C1 segment of cervical spinal cord (tissue), 14 donors: ENCODE data around the gene GIGYF1.
"Not testable (repeated sequence)": the region's sequence is repeated elsewhere in the genome, so short reads cannot be mapped to it uniquely, and the experiment has no call there.

Experiments used
- DNase-seq, 14 donors: peaks; one replicate each; lab custom pipeline; 2025; lab: John Stamatoyannopoulos, UW

Gene GIGYF1

DNA sequence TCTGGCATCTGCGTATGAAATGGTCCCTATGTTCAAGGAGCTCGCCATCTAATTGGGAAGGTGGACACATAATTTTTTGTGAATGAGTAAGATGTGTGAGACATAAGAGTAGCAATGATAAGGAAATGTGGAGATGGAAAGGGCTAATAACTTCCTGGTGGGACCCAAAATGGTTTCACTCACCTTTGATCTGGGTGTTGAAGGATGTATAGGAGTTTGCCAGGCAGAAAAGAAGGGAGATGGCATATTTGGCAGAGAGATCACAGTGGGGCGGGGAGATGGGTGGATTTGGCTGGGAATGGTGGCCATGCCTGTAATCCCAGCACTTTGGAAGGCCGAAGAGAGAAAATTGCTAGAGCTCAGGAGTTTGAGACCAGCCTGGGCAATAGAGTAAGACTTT lies 16.4 kb upstream of the GIGYF1 start:
- no peak for DNase-seq

DNA sequence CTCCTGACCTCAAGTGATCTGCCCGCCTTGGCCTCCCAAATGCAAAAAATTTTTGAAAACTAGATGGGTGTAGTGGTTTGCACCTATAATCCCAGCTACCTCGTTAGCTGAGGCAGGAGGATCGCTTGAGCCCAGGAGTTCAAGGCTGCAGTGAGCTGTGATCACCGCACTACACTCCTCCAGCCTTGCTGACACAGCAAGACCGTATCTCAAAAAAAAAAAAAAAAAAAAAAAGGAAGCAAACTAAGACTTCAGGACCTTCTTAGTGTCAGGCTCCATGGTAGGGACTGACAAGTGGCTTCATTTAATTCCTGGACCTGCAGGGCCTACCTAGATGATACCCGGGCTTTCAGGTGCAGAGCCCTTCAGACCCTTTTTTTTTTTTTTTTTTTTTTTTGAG lies 14.3 kb upstream of the GIGYF1 start:
- DNase-seq = no peak

DNA sequence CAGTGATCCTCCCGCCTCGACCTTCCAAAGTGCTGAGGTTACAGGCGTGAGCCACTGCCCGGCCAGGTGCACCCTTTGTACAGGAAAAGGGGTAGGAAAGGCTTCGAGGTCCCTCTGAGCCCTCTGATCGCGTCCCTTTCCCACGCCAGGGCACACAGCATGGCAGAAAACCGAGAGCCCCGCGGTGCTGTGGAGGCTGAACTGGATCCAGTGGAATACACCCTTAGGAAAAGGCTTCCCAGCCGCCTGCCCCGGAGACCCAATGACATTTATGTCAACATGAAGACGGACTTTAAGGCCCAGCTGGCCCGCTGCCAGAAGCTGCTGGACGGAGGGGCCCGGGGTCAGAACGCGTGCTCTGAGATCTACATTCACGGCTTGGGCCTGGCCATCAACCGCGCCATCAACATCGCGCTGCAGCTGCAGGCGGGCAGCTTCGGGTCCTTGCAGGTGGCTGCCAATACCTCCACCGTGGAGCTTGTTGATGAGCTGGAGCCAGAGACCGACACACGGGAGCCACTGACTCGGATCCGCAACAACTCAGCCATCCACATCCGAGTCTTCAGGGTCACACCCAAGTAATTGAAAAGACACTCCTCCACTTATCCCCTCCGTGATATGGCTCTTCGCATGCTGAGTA lies 12.7 kb upstream of the GIGYF1 start:
- DNase-seq = no peak

DNA sequence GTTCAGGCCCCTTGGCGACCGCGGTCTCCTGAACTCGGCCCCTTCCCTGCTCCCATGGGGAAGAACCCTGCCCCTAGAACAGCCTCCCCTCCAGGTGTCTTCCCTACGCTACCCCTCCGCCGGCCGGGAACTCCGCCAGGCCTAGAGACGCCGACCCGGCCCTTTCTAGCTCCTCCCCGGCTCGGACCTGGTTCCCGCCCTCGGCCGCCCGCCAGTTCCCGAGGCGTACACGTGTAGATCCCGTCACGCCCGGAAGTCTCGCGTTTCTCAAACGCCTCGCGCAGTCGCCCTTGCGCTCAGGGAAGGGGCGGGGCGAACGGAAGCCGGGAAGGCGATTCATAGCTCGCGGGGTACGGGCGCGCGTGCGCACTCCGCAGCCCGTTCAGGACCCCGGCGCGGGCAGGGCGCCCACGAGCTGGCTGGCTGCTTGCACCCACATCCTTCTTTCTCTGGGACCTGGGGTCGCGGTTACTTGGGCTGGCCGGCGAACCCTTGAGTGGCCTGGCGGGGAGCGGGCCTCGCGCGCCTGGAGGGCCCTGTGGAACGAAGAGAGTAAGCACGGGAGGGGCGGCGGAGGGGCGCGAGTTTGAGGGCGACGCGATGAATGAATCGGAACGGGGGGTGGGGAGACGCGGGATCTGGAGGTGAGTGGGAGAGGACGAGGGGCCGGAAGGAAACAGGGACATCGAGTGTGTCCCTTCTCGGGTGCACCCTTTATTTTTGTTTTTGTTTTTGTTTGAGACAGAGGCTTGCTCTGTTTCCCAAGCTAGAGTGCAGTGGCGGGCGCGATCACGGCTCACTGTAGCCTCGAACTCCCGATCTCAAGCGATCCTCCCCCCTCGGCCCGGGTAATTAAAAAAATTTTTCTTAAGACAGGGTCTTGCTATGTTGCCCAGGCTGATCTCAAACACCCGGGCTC lies 12.0 kb upstream of the GIGYF1 start, which contains the start of gene POP7:
Gene POP7 (plus strand): TSS at position 369 of the 919 bp plus-strand sequence. CDS start 710 bp downstream, outside the sequence.
- DNase-seq = peak; percentile 56 to 98 (median 93)

DNA sequence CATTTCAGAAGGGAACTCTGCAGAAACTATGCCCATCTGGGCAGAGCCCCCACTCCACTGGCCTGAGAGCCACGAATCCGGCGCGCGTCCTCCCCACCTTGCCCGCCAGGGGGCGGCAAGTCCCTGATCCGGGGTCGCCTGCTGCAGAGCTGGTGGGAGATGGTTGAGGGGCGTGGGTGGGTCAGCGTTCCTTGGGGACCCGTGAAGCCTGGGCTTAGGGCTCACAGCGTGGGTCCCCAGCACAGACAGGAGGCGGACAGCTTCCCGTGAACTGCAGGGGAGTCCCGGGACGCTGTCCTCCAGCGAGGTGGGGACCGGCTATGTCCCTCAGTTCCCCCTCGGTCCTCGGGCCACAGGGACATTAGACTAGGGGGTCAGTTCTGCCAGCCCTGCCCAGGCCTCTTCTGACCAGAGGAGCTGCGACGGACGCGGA lies 11.3 kb upstream of the GIGYF1 start:
- DNase-seq = peak in 13 of 14 donors; percentile 32 to 85 (median 68)

DNA sequence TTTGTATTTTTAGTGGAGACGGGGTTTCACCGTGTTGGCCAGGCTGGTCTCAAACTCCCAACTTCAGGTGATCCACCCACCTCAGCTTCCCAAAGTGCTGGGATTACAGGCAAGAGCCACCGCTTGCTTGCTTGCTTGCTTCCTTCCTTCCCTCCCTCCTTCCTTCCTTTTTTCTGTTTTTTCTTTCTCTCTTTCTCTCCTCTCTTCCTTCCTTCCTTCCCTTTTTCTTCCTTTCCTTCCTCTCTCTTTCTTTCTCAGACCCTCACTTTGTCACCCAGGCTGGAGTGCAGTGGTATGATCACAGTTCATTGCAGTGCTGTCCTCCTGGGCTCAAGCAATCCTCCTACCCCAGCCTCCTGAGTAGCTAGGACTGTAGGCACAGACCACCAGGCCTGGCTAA lies 7.0 kb upstream of the GIGYF1 start:
- not testable (repeated sequence) for DNase-seq

DNA sequence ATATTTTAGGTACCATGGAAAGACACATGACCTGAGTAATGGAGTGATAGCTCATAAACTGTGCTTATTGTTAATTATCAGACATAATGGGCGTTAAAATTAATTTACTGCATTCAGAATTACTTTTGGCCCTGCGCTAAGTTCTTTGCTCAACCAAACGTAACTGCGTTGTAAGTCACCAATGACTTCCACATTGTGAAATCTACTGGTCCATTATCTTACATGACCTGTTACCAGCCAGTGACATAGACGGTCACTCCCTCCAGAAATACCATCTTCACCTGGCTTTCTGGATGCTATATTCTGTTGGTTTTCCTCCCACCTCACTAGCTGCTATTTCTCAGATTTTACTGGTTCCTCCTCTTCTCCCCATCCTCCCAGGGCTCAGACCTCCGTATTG lies 5.0 kb upstream of the GIGYF1 start:
- no peak for DNase-seq

DNA sequence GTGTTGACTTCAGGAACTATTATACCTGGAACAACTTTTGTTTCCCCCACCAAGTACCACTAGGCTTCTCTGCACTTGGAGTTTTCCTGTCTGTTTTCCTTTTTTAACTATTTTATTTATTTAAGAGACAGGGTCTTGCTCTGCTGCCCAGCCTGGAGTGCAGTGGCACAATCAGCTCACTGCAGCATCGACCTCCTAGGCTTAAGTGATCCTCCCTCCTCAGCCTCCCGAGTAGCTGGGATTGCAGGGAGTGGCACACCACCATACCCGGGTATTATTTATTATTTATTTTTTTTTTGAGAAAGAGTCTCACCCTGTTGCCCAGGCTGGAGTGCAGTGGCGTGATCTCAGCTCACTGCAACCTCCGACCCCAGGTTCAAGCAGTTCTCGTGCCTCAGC lies 2.1 kb upstream of the GIGYF1 start:
- DNase-seq = no peak

DNA sequence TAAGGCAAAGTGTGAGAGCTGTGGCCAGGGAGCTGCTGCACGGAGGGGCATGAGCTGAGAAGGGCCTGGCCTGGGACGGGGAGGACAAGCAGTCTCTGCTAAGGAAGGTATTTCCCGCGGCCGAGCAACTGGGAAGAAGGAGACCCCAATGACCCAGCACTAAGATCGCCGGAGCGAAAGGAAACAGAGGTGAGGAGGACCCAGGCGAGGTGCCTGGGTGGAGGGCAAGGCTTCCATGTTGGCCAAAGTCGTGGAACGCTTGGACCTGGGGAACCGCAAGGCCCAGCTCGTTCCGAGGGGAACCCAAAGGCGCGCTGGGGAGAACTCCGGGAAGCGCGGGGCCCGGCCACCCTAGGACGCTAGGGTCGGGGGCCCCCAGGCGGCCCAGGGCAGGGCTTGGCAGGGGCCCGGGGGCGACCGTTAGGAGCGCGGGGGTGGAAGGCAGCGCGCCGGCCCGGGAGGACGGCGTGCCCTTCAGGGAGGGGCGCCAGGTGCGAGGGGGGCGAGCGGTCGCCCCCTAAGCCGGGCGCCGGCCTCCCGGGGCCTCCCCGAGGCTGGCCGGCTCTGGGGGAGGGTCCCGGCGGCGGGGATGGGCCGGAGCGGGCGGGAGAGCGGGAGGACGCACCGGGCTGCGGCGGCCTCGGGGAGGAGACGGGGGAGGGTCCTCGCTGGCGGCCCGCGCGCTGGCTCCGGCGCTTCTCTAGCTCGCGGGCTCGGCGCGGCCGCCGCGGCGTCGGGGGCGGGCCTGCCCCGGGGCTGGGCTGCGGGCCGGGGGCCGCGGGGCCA lies 545 bp downstream of the GIGYF1 start:
- DNase-seq = no peak

DNA sequence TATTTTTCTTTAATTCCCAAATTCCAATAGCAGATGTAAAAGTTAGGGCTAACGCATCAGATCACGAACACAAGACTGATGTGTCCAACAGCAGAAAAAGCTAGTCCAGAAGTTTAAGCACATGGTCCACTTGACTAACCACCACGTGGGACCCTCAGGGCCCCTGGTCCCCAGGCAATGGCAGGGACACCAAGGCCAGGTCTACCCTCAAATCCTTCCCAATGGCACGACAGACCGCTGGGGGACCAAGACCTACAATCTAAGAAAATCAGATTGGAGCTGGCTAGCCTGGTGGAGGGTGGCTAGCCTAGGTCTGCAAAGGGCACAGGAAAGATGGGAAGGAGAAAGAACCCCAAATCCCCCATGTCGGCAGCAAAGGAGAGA lies 1.5 kb downstream of the GIGYF1 start:
- no peak for DNase-seq

DNA sequence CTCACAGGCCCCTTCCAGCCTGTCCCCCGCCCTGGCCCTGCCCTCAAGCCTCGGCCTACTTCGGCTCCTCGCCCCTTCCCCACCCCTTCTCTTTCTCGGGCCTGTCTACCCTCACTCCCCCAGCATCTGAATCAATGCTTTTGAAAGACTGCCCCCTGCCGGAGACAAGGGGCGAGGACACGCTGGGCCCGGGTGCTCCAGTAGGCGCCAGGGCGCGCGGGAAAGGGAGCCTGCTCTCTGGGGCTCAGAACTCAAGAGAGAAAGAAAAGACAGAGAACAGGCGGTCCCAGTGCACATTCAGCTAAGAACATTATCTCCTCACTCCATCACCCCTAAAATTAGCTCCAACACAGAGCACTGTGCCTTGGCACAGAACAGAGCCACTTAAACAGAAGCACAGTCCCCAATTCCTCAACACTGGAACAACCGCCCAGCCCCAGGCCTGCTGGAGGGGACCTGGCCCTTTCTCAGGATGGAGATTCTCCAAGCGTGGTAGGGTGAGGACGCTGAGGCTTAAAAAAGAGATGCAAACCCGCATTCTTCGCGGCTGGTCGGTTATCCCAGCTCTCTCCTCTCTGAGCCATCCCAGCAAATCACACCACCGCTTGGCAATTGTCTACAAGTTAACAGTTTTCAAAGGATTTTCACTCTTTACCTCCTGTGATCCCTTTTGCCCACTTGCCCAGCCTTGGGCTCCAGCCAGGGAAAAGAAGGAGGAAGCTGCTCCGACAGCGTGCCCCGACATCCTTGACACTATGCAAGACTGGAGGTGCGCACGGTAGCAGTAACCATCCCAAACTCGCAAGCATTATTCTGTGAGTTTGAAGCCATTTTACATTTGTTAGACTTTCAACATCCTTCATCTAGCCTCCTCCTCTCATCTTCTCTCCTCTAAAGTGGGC lies 2.1 kb downstream of the GIGYF1 start:
- peak in 13 of 14 donors; percentile 18 to 78 (median 68) for DNase-seq

DNA sequence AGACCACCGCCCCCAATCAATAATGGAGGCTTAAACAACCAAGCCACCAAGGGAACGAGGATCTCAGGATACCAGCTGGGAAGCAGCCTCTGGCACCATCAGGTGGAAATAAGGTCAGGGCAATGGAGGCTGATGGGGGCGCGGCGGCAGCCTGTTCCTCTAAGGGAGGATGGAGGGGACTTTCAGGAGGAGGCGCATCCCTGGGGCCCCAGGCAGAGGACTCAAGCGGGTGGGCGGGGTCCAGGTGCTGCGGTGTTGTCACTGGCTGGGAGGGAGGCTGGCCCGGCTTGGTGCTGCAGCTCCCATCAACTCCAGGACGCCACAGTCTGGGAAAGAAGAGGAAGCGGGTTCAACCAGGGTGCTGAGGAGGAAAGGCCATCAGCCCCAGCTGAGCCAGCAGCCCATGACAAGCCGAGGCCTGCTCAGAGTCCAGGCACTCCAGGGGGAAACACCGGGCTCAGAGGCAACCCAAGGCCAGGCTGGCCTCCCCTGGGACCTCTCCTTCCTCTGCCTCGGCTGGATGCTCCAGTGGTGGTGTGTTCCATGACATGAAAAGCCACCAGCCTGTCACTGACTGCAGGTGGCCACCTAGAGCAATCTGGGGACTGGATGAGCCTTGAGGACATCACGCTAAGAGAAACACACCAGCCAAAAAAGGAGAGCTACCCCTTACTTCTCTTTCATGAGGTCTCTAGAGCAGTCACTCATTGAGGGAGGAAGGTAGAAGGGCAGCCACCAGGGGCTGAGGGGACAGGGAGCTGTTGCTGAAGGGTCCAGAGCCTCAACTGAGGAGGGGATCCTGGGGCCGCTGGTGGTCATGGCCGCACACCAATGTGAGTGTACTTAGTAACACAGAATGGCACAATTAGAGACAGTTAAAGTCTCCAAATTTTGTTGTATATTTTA lies 4.6 kb downstream of the GIGYF1 start:
- DNase-seq = no peak

DNA sequence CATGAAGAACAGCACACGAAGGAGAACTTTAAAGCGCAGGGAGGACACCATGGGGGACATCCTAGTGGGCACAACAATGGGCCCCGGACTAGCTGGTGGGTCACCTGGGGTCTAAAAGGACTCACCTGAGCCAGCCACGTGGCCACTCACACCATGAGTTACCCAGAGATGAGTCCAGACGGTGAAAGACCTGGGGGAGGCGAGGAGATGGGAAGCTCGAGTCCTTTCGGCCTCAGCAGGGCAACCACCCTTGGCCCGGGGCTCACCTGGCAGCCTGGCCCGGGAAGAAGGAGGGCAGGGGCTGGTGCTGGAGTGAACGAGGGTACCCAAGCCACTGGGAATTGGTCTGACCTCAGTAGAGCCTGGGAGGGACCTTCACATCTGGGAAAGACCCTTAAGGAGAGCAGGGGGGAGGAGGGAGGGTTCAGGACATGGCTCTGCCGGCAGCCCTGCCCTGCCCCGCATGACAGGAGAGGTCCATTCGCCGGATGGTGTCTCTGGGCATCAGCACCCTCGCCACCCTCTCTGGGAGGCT lies 5.7 kb downstream of the GIGYF1 start:
- DNase-seq = no peak

DNA sequence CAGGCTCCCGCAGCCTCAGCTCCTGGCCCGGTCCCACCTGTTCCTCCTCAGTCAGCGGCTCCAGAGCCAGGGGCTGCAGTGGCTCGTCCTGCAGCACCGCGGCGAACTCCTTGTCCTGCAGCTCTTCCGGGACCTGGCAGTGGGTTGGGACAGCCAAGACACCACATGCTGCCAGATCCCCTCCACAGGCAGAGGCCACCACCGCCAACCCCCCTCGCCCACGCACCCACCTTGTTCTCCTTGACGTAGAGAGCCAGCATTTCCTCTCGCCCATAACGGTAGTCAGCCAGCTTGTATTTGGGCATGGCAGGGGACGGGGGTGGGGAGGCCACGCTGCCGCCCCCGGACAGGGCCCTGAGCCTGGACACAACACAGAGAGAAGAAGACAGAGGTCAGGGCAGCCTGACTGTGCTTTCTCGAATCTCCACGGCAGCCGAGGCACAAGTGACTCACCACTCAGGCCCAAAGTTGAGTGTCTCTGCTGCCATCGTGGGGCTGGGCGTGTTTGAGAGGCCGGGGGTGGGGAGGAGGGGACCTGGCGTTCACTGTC lies 6.2 kb downstream of the GIGYF1 start:
- no peak for DNase-seq

DNA sequence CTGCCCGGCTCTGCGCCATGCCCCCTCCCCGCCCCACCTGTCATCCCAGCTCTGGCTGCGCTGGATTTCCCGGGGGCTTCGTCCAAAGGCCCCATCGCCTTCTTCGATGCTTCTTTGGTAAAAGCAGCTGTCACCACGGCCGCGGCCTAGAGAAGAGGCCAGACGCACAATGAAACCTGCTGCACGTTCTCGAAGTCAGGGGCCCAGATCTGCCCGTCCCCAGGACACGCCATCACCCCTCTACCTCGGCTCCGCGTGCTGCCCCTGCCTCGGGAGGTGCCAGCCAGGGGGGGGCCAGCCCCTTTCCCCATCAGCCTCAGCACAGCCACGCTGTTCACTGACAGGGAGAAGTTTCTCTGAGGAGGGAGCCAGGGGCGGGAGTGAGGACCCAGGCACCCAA lies 6.8 kb downstream of the GIGYF1 start:
- DNase-seq = no peak

DNA sequence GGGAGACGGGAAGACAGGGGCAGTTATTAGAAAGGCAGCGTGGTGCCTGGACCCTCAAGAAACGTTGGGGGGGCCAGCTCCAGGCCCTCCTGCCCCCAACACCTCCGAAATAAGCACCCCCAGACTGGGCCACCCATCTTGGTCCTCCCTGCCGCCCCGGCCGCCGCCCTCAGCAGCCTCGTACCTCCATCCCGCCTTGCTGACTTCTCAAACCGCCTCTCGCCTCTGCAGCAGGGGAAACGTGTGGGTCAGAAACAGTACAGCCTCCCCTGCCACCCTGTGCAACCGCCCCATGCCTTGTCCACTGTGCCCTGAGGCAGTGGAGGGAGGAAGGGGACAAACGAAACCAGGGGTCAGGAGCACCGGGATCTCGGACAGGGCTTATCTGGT lies 7.2 kb downstream of the GIGYF1 start:
- DNase-seq = no peak

DNA sequence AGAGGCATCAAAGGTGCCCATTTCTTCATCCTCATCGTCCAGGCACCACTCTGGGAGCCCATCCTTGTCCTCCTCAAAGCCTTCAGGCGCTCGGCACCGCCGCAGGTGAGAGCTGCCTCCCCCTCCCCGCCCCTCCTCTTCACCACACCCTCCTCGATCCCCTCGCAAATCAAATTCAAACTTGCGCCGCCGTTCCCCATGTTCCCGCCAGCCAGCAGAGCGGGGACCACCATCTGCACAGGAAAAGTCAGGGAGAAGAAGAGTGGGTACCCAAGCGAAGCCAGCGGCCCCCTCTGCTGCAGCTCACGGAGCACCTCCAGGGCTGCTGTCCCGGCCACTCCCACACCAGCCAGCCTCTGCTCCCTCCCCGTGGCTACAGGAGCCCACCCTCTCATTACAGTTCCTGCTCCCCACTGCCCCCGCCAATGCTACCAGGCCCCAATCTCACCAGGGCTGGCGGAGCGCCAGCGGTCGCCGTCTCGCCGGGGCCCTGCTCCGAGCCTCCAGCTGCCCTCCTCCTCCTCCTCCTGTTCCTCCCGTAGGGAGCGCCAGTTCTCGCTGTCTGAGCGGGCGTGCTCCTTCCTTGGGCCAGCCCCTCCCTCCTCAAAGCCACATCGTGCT lies 7.7 kb downstream of the GIGYF1 start:
- DNase-seq = no peak

DNA sequence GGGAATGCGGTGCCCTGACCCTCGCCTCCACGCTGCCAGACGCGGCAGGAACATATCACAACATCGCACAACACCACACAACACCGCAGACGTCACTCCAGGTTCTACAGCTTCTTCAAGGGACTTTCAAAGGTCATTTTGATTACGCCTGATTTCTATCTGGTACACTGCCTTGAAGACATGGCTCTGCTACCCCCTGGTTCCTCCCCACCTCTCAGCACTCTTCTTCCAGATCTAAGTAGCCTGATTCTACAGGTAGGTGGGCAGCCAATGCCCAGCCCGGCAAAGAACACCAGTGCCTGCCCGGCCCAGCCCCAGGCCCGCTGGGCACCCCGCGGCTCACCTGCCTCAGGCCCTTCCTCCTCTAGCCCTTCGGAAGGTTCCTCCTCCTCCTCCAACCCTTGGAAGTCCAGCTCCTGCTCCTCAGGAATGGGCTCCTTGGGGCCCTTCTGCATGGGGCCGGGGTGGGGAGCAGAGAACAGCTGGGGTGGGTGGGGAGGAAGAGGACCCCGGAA lies 8.4 kb downstream of the GIGYF1 start:
- DNase-seq = no peak
